Left renal cortex interstitium (tissue), 4 donors: ENCODE results near the gene PNPLA6. TPM values are rescaled to one million over a fixed set of nuclear protein-coding genes. Genes with fewer than 3 reads are reported as not detected.
"Not testable (repeated sequence)": the region's sequence is repeated elsewhere in the genome, so short reads cannot be mapped to it uniquely, and the experiment has no call there.

Source experiments
- DNase-seq, 4 donors: peaks; one replicate each; pipeline ENCODE4 v3.0.0-alpha.2; 2013; ENCODE audit warnings: low read depth in 4 of 4, low spot score in 2 of 4, missing footprints in 1 of 4
- polyA plus RNA-seq, 4 donors: library from polyadenylated mRNA; unstranded; fragments of 120-200 nt; gene quantifications; one replicate each; pipeline ENCODE4 v1.2.1, GENCODE V29; 2013; ENCODE audit not compliant: insufficient read length in 4 of 4

PNPLA6 gene
- polyA plus RNA-seq, 4 donors: 30.6 to 59.3 (median 44.3) TPM

DNA sequence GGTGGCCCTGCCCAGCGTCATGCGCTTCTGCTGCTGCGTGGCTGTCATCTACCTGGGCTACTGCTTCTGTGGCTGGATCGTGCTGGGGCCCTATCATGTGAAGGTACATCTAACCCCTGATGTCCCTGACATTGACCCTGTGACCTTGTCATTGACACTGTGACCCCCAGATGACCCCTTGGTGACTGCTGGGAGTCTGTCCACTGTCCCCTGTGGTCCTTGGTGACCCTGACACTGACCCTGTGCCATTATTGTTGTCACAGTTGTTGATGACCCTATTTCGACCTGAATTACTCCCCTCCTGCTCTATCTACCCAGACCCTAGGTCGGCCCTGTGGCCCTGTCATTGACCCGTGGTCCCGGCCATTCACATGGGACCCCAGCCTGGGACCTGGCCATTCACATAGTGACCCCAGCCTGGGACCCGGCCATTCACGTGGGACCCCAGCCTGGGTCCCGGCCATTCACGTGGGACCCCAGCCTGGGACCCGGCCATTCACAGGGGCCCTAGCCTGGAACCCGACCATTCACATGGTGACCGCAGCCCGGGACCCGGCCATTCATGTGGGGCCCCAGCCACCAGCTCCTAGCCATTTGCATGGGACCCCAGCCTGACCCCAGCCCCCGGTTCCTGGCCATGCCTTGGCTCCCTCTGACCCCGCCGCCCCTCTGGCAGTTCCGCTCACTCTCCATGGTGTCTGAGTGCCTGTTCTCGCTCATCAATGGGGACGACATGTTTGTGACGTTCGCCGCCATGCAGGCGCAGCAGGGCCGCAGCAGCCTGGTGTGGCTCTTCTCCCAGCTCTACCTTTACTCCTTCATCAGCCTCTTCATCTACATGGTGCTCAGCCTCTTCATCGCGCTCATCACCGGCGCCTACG is 5.7 kb upstream of the PNPLA6 start:
- no peak for DNase-seq

DNA sequence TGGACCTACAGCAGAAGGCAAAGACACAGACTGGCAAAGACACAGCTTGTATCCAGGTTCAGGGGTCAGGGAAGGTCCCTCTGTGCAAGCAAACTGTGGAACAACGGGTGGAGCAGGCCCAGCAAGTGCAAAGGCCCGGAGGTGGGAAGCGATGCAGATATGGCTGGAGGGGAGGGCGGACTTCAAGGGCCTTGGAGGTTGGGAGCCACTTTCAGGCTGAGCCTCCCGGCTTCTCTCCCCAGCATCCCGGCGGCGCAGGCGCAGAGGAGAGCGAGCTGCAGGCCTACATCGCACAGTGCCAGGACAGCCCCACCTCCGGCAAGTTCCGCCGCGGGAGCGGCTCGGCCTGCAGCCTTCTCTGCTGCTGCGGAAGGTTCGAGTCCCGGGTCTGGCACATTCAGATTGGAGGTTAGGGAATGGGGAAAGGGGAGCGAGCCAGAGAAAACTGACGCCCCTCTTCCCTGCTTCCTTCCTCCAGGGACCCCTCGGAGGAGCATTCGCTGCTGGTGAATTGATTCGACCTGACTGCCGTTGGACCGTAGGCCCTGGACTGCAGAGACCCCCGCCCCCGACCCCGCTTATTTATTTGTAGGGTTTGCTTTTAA is 2.1 kb upstream of the PNPLA6 start:
- no peak for DNase-seq

DNA sequence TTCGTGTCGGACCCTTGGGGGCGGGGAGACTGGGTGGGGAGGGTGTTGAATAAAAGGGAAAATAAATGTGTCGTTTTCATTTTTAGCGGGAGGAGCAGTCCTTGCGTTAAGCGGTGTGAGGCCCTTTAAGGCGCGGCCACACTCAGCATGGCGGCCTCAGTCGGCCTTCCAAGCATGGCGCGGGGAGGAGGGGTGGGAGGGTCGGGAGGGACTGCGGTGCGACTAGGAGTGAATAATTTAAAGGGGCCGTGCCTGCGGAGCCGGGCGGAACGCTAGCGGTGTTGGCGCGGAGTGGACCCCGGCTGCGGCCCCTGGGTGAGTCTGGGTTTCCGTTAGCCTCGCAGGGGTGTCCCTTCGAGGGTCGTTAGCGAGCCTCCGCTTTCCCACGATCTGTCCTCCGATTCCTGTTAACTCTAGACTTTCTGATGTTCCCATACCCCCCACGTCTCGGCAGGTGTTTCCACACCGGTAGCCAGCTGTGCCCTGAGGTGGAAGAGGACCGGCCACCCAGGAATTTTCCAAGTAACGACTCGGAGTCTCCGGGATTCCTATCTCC is 1.5 kb upstream of the PNPLA6 start:
- peak in 2 of 4 donors; percentile 78 to 88 for DNase-seq

DNA sequence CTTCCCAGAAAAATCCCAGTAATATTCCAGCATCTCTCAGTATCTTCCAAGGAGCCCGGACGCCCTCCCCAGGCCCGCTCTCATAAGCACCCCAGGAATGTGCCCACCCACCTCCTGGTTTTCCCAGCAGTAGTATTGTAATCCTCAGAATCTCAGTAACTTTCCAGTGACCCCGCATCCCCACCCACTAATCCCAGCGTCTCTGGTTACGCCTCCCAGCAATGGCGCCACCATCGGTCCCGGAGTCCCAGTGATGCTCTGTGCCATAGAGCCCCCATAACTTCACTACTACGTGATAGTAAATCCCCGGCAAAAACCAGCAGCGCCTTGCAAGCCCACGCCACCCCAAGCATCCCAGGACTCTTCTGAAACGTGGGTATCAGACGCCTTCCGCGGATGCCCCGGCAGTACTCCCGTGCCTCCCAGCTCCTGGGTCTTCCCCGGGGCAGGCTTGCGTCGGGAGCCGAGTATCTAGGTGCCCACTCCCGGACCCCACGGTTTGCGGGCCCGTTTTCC is 928 bp upstream of the PNPLA6 start:
- peak in 2 of 4 donors; percentile 58 to 68 for DNase-seq

DNA sequence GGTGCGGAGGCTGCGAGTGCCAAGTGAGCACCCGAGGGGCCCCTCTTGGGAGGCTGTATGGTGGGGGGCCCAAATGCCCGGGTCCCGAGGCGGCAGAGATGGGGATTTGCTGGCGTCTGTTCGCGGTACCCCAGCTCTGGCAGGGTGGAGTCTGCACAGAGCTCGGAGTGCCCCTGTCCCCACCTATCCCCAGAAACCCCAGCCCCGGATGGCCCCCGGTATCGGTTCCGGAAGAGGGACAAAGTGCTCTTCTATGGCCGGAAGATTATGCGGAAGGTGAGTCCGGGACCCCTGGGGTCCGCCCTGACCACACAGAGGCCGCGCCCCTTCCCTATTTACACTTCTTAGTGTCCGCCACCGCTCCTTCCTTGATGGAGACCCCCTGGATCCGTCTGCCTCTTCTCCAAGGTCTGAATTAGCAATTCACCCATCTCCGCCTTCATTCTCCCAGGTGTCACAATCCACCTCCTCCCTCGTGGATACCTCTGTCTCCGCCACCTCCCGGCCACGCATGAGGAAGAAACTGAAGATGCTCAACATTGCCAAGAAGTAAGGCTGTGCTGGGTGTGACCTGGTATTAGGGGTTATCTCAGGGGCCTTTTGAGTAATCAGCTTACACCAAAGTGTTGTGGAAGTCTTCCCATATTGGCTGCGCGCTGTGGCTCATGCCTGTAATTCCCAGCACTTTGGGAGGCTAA is 630 bp downstream of the PNPLA6 start:
- DNase-seq: no peak

DNA sequence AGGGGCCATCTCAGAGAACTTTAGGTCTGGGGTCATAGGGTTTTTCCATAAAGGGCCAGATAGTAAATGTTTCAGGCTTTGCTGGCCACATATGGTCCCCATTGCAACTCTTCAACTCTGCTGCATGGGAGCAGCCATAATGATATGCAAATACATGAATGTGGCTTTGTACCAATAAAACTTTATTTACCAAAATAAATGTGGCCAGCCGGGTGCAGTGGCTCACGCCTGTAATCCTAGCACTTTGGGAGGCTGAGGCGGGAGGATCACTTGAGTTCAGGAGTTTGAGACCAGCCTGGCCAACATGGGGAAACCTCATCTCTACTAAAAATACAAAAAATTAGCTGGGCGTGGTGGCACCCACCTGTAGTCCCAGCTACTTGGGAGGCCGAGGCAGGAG is 3.5 kb downstream of the PNPLA6 start:
- not testable (repeated sequence) for DNase-seq

DNA sequence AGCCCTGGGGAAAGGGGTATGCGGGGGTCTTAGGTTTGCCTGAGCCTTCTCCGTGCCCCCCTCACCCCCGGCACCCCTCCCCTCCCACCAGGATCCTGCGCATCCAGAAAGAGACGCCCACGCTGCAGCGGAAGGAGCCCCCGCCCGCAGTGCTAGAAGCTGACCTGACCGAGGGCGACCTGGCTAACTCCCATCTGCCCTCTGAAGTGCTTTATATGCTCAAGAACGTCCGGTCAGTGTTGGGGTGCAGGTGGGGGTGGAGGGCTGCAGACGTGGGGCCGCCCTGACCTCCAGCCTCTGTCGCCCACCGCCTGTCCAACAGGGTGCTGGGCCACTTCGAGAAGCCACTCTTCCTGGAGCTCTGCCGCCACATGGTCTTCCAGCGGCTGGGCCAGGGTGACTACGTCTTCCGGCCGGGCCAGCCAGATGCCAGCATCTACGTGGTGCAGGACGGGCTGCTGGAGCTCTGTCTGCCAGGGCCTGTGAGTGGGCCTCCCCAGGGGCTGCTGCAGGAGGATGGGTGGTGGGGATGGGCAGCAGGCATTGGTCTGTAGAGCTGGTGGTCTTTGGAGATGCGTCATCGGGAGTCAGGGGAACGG is 4.4 kb downstream of the PNPLA6 start:
- no peak for DNase-seq

DNA sequence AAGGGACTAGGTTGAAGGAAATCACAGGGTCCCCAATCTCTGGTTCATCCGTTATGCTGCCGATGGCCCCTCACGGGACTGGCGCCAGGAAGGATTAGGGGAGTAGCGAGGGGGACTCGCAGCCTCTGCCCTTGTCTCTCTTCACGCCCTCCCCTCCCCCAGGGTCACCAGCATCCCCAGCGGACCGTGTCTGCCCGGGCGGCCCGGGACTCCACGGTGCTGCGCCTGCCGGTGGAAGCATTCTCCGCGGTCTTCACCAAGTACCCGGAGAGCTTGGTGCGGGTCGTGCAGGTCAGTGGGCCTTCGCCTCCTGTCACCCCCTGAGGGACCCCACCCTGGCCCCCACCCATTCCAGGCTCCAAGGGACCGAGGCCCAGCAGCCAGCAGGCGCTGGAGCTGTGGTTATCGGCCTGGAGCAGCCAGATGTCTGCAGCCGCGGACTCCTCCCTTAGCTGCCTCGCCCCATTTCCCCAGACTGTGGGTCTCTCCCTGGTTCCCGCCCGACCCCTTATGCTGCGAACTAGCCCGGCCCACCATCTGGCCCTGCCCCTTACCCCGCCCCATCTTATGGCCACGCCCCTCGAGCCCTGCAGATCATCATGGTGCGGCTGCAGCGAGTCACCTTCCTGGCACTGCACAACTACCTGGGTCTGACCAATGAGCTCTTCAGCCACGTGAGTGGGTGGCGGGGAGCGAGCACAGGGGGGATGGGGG is 5.4 kb downstream of the PNPLA6 start:
- no peak for DNase-seq

DNA sequence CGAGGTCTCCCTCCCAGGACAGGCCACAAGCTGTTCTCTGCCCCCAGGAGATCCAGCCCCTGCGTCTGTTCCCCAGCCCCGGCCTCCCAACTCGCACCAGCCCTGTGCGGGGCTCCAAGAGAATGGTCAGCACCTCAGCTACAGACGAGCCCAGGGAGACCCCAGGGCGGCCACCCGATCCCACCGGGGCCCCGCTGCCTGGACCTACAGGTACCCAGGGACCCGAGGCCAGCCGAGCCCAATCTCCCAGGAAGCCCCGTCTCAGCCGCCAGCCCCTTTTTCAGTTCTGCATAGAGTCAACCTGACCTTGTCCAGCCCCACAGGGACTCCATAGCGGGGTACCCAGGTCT is 5.9 kb downstream of the PNPLA6 start:
- DNase-seq: no peak

DNA sequence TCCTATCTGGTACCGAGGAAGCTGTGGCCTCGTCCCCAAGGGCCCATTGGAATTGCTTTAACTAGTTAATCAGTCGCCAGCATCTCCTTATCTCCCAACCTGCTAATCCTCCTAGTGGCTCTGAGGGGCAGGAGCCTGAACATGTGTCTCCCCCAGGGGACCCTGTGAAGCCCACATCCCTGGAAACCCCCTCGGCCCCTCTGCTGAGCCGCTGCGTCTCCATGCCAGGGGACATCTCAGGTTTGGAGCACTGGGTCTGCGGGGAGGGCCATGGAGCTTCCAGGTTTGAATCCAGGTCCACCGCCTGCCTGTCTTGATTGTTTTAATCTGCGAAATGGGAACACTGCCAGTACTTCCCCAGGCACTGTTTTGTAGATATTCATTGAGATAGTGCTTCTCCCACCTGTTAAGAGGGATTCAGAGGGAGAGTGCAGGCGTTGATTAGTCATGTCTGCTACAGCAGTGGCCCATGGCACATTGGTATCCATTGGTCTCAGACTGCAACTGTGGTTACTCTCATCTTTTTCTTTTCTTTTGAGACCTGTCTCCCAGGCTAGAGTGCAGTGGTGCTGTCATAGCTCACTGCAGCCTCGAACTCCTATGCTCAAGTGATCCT is 6.4 kb downstream of the PNPLA6 start:
- no peak for DNase-seq

DNA sequence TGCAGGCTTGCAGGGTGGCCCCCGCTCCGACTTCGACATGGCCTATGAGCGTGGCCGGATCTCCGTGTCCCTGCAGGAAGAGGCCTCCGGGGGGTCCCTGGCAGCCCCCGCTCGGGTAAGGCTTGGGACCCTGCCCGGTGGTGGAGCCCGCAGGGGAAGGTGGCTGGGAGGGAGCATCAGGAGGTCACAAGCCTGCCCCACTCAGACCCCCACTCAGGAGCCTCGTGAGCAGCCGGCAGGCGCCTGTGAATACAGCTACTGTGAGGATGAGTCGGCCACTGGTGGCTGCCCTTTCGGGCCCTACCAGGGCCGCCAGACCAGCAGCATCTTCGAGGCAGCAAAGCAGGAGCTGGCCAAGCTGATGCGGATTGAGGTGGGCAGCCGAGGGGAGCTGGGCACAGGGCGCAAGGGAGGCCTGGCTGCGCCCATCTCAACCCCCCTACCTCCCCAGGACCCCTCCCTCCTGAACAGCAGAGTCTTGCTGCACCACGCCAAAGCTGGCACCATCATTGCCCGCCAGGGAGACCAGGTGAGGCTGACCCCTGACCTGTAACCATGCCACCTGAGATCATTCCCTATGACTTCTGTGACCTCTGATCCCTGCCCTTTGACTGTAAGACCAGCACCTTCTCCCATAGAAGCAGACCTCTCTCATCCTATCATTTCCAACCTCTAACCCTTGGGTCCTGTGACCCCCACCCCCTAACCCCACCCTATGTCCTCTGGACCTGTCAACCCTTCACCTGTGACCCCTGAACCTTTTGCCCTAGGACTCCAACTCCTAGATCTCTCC is 7.2 kb downstream of the PNPLA6 start:
- no peak for DNase-seq

DNA sequence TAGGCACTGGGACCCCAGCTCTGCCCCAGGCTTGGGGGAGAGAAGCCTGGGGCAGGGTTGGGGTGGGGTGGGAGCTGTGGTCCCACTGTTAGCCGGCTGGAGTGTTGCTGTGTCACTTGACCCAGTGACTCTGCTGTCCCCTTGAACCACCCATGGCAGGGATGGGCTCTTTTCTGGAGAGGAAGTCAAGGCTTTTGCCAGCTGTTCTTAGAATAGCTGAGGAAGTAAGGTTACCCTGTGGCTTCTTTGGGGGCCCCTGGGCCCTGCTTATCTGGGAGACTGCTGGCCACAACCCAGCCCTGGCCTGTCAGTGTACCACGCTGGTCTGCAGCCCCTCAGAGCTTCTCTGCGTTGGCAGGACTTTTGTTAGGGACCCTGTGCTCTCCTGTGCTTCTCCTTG is 9.1 kb downstream of the PNPLA6 start:
- no peak for DNase-seq

DNA sequence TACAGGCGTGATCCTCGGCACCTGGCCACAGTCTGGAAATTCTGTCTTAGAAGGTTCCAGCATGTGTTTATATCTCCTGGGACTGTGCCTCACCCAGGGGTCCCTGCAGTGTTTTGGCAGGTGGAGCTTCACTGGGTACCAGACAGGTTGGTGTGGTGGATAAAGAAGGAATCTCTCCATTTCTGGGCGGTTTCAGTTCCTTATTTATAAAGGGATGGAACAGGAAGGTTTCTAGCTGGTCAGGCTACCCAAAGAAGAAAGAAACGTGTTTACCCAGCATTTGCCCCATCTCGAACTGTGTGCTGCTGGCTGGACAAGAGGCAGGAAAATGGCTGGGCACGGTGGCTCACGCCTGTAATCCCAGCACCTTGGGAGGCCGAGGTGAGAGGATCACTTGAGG is 9.8 kb downstream of the PNPLA6 start:
- DNase-seq: no peak

DNA sequence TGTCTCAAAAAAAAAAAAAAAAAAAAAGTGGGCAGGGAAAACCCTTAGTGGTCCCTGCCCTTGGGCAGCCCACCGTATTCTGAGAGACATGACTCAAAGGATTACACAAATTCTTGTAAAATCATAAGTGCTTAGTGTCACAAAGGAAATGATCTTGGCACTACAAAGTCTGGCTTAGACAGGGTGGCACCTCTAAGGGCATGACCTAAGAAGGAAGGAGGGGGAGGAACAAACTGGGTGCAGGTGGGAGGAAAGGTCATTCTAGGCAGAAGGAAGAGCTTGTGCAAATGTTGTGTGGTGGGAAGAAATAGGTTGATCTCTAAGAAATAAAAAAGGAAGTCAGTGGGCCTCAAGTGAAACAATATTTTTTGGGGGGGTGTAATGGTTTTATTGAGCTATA is 10.4 kb downstream of the PNPLA6 start:
- no peak for DNase-seq

DNA sequence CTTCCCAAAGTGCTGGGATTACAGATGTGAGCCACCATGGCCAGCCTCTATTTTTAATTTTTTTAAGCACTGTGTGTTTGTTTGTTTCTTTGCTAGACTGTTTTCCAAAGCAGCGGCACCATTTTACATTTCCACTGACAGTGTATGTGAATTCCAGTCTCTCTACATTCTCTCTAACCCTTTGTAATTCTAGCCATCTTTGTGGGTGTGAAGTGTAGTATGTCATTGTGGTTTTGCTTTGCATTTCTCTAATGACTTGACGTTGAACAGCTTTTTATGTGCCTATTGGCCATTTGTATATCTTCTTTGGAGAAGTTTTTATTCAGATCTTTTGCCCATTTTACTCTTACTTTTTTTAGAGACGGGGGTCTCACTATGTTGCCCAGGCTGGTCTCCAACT is 11.6 kb downstream of the PNPLA6 start:
- no peak for DNase-seq

DNA sequence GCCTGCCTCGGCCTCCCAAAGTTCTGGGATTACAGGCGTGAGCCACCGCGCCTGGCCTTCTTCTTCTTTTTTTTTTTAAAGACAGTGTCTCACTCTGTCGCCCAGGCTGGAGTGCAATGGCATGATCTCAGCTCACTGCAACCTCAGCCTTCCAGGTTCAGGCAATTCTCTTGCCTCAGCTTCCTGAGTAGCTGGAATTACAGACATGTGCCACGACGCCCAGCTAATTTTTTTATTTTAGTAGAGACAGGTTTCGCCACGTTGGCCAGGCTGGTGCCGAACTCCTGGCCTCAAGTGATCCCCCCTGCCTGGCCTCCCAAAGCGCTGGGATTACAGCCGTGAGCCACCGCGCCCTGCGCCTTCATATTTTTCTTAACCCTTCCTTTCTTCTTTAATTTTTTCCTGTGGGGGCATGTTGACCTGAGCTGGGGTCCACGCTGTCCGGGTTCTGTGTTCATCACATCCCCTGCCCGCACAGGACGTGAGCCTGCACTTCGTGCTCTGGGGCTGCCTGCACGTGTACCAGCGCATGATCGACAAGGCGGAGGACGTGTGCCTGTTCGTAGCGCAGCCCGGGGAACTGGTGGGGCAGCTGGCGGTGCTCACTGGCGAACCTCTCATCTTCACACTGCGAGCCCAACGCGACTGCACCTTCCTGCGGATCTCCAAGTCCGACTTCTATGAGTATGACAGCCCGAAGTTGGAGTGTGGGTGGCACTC is 14.1 kb downstream of the PNPLA6 start:
- DNase-seq: no peak

DNA sequence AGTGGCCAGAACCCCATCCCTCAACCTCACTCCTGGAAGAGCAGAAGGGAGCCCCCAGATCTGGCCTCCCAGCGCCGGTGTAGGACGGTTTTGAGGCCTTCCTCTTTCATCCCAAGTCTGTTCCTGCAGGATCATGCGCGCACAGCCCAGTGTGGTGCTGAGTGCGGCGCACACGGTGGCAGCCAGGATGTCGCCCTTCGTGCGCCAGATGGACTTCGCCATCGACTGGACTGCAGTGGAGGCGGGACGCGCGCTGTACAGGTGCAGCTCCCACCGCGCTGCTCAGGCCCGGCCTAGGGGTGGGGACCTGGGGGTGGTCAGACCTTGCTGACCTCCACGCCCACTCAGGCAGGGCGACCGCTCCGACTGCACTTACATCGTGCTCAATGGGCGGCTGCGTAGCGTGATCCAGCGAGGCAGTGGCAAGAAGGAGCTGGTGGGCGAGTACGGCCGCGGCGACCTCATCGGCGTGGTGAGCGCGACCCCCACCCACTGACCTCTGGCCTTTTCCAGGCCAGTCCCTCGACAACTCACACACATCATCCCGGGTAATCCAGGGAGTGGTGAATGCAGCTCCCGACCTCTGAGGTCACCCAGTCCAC is 14.8 kb downstream of the PNPLA6 start:
- DNase-seq: no peak
